Cardiac fibroblast (primary cell): ENCODE measurements around the gene DCC.

Experiments
- DNase-seq, 2 donors: peaks; one replicate each; pipeline versions ENCODE4 v3.0.0 to v3.0.0-alpha.2; 2010; ENCODE audit warnings: low read depth in 2 of 2
- H3K4me3 ChIP-seq, 2 donors: replicated peaks in 1 of 2; 1 replicate in 1 of 2; 2 replicates in 1 of 2; pipeline ENCODE4 v1.5.1; 2011; ENCODE audit warnings: low read depth in 2 of 2, low read length in 2 of 2, mild to moderate bottlenecking in 2 of 2, moderate library complexity in 1 of 2
- TF ChIP-seq, protein P1 (sequence below): IDR thresholded peaks from one replicate; pipeline ENCODE4 v1.5.1; 2011; ENCODE audit warnings: low read depth, mild to moderate bottlenecking, low read length, inconsistent platforms

The DCC gene

DNA sequence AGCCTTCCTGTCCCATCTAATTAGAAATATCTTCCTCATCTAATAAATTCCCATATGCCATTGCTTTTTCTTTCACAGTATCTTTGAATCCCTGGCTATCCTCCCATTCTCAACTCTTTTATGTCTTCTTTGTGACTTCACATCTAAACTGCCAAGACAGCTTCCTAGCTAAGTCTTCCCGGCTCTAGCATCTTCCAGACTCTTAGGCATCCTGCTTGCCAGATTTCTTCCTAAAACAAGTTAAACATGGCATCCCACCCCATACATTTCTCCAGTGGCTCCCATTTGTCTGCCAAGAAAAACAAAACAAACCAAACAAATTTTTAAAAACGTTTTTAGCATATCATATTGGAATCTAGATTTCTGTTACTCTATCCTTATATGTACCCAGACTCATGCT, 1132.5 kb downstream of the DCC start:
- TF ChIP-seq, protein P1, sequence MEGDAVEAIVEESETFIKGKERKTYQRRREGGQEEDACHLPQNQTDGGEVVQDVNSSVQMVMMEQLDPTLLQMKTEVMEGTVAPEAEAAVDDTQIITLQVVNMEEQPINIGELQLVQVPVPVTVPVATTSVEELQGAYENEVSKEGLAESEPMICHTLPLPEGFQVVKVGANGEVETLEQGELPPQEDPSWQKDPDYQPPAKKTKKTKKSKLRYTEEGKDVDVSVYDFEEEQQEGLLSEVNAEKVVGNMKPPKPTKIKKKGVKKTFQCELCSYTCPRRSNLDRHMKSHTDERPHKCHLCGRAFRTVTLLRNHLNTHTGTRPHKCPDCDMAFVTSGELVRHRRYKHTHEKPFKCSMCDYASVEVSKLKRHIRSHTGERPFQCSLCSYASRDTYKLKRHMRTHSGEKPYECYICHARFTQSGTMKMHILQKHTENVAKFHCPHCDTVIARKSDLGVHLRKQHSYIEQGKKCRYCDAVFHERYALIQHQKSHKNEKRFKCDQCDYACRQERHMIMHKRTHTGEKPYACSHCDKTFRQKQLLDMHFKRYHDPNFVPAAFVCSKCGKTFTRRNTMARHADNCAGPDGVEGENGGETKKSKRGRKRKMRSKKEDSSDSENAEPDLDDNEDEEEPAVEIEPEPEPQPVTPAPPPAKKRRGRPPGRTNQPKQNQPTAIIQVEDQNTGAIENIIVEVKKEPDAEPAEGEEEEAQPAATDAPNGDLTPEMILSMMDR = no peak
- DNase-seq = no peak

GRCh38 chr18:53478155-53478554, 1138.2 kb downstream of the DCC start:
- TF ChIP-seq, protein P1 = no peak
- no peak overlapping the region for H3K4me3 ChIP-seq
- DNase-seq = no peak

More for the DNA sequence above, 1132.5 kb downstream of the DCC start:
- no peak overlapping the region for H3K4me3 ChIP-seq

DNA sequence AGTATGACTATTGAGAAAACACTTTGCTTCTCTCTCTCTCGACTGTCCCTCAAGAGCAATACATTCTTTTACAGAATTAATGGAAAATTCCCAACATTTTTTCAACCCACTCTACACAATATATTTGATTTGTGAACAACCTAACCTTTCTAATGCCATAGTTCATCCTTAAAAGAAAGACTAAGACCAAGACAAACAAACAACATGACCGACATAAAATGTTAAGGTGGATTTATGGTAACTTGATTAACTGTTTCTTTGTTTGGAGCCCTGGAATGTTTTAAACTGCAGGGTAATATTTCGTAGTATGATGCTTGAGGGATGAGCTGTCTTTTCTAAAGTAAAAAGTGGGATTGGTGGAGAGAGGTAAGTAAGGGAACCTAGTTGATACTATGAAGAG, 1146.3 kb downstream of the DCC start:
- no peak overlapping the region for H3K4me3 ChIP-seq
- TF ChIP-seq, protein P1 = no peak
- no peak for DNase-seq

DNA sequence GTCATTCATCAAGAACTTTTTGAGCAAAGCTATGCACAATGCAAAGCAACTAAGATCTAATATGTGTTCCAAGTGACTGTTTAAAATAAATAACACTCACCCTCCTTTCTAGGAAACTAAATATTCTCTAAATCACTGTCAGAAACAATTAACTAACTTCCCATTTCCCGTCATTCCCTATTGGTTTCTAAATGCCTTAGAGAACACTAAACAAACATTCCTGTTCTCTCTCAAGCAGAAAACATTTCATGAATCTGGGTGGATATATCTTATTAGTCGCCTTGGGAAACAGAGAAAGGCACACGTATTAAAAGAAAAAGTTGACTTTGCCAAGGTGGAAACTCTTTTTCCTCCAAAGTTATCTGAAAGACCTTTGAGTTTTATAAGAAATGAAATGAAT, 1149.3 kb downstream of the DCC start:
- no peak for DNase-seq
- TF ChIP-seq, protein P1 = no peak
- no peak overlapping the region for H3K4me3 ChIP-seq

DNA sequence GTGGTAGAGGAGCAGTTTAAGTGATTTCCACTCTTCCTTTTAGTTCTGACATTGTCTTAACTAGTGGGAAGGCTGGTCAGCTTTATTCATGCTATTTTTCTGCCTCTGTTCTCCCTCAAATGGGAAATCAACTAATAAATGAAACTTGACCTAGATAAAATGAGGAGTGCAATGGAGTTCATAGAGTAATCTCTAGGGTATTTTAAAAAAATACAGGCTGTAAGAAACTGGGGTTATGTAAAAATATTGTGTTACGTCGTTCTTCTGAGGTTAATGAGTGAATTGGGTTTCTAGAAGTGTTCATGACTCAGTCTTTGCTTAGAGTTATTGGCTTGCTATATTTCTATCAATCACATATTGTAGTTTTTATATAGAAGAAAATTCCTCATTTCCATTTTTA, 1150.0 kb downstream of the DCC start:
- H3K4me3 ChIP-seq = no peak overlapping the region
- DNase-seq = no peak
- TF ChIP-seq, protein P1 = no peak

DNA sequence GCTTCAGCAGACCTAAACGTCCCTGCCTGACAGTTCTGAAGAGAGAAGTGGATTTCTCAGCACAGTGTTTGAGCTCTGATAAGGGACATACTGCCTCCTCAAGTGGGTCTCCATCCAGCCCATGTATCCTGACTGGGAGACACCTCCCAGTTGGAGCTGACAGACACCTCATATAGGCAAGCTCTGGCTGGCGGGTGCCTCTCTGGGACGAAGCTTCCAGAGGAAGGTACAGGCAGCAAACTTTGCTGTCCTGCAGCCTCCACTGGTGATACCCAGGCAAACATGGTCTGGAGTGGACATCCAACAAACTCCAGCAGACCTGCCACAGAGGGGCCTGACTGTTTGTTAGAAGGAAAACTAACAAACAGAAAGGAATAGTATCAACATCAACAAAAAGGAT, 1156.0 kb downstream of the DCC start:
- no peak overlapping the region for H3K4me3 ChIP-seq
- TF ChIP-seq, protein P1 = no peak

GRCh38 chr18:53503914-53504441, 1164.0 kb downstream of the DCC start:
- no peak overlapping the region for H3K4me3 ChIP-seq
- DNase-seq = no peak
- TF ChIP-seq, protein P1 = no peak

More for the DNA sequence above, 1156.0 kb downstream of the DCC start:
- no peak for DNase-seq
